RWPE1 (cell line): Measurements from ENCODE around the gene ANKRD27.

Experiments used
- CTCF ChIA-PET: fragments of 350-600 bp; sonication (Branson Sonifier 250); formaldehyde crosslinking; extraction: SDS; loops from one replicate; lab custom pipeline; 2021; lab: Yijun Ruan, JAX
- POLR2A ChIA-PET: fragments of 400-600 bp; formaldehyde crosslinking; extraction: SDS; loops from one replicate; lab custom pipeline; 2020; ENCODE audit warnings: antibody characterized with exemption; ENCODE audit not compliant: low non-redundant PET; lab: Yijun Ruan, JAX
- DNase-seq: peaks from one replicate; pipeline ENCODE4 v3.0.0; 2012; ENCODE audit warnings: low spot score
- H3K27ac ChIP-seq: fragments of 450-650 bp; 2 replicates; pipeline ENCODE4 v1.5.1; 2017
- TF ChIP-seq, protein P1 (sequence below): fragments of 450-650 bp; conservative IDR thresholded peaks from 2 replicates; pipeline ENCODE4 v1.5.1; 2017; ENCODE audit warnings: low read depth, mild to moderate bottlenecking

The ANKRD27 gene

DNA sequence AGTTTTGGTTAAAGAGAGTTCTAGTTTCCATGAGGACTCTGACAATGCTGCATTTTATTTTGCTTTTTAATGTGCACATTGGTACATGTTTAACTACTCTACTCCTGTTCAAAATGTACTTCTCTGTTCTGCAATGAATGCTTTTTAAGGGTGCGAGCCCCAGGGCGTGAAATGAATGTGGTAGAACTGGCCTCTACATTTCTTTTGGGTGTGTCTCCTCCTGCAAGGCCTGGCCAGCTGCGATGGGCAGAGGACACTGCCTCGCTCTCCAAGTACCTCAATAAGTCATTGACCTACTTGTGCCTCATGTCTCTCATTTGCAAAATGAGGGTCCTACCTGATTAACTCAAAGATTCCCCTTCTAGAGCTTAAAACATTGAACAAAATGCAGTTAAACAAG, 7.3 kb upstream of the ANKRD27 start:
- DNase-seq: no peak
- TF ChIP-seq, protein P1, sequence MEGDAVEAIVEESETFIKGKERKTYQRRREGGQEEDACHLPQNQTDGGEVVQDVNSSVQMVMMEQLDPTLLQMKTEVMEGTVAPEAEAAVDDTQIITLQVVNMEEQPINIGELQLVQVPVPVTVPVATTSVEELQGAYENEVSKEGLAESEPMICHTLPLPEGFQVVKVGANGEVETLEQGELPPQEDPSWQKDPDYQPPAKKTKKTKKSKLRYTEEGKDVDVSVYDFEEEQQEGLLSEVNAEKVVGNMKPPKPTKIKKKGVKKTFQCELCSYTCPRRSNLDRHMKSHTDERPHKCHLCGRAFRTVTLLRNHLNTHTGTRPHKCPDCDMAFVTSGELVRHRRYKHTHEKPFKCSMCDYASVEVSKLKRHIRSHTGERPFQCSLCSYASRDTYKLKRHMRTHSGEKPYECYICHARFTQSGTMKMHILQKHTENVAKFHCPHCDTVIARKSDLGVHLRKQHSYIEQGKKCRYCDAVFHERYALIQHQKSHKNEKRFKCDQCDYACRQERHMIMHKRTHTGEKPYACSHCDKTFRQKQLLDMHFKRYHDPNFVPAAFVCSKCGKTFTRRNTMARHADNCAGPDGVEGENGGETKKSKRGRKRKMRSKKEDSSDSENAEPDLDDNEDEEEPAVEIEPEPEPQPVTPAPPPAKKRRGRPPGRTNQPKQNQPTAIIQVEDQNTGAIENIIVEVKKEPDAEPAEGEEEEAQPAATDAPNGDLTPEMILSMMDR: no peak
- POLR2A ChIA-PET: interaction anchor here (0.7 kb wide), 1 partner anchor 102 kb away, joined by 3 read pairs; no protein-coding TSS in a partner anchor
- no peak overlapping the region for H3K27ac ChIP-seq
- CTCF ChIA-PET: interaction anchor here (0.5 kb wide), 1 partner anchor 9 kb away, joined by 3 read pairs; the partner anchor contains the start of gene NUDT19

DNA sequence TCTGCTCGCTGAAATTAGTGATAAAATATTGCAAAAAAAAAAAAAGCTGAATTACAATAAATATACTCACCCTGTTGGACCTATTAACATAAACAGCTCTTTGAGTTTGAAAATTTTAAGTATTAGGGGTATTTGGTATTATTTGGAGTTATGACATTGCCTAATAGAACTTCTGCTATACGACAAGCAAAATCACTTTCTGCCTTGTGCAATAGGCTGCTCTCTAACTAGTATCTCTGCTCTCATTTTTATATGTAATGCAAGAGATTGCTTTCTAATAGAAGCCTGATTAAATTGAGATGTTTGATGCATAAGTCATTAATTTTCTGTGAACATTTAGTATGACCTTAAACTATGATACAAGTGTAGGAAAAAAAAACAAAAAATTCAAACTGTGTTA, 6.0 kb upstream of the ANKRD27 start:
- POLR2A ChIA-PET: interaction anchor here (0.6 kb wide), 1 partner anchor 42 kb away, joined by 3 read pairs; no protein-coding TSS in a partner anchor
- CTCF ChIA-PET: interaction anchor here (0.6 kb wide), 1 partner anchor 144 kb away, joined by 3 read pairs; no protein-coding TSS in a partner anchor
- TF ChIP-seq, protein P1: no peak
- no peak for DNase-seq
- no peak overlapping the region for H3K27ac ChIP-seq

- ChIA-PET POLR2A (interaction anchor here (0.5 kb wide), 1 partner anchor 98 kb away, joined by 7 read pairs; no protein-coding TSS in a partner anchor), CTCF (no interaction called here)
- DNase-seq: no peak
- H3K27ac ChIP-seq: no peak overlapping the region
- TF ChIP-seq, protein P1: no peak
Measured at GRCh38 chr19:32677657-32678056, 2.7 kb upstream of the ANKRD27 start.

GRCh38 chr19:32676895-32677359, 1.9 kb upstream of the ANKRD27 start:
- ChIA-PET CTCF (no interaction called here), POLR2A (interaction anchor here (1.8 kb wide), 1 partner anchor 15 kb away, joined by 9 read pairs; the partner anchor contains the start of gene NUDT19)
- no peak for DNase-seq
- TF ChIP-seq, protein P1: no peak
- H3K27ac ChIP-seq: no peak overlapping the region

DNA sequence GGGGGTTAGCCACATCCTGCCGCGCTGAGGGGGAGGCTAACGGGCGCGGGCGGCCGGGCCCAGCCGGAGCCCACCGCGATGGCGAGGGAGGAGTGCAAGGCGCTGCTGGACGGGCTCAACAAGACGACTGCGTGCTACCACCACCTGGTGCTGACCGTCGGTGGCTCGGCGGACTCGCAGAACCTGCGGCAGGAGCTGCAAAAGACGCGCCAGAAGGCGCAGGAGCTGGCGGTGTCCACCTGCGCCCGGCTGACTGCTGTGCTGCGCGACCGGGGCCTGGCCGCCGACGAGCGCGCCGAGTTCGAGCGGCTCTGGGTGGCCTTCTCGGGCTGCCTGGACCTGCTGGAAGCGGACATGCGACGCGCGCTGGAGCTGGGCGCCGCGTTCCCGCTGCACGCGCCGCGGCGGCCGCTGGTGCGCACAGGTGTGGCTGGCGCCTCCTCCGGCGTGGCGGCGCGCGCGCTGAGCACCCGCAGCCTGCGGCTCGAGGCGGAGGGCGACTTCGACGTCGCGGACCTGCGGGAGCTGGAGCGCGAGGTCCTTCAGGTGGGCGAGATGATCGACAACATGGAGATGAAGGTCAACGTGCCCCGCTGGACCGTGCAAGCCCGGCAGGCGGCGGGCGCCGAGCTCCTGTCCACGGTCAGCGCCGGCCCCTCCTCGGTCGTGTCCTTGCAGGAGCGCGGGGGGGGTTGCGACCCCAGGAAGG, 1.4 kb upstream of the ANKRD27 start:
- ChIA-PET CTCF (interaction anchor here (1.6 kb wide), 1 partner anchor 76 kb away, joined by 8 read pairs; no protein-coding TSS in a partner anchor), POLR2A (interaction anchor here (0.5 to 1.8 kb wide), 2 partner anchors 15 to 43 kb away, joined by 4 to 9 read pairs; partner anchors contain the start of gene NUDT19)
- TF ChIP-seq, protein P1: 0 out of 2 replicates have a peak, but pooled peaks have one; percentile 10
- peak overlapping the region; percentile 84; the same call in 1 of the 2 replicates for H3K27ac ChIP-seq
- DNase-seq: no peak

- TF ChIP-seq, protein P1: no peak
- CTCF ChIA-PET: interaction anchor here (1.6 kb wide), 1 partner anchor 76 kb away, joined by 8 read pairs; no protein-coding TSS in a partner anchor
- POLR2A ChIA-PET: interaction anchor here (0.5 to 1.8 kb wide), 4 partner anchors 12 to 191 kb away, joined by 3 to 10 read pairs (median 7); partner anchors contain the start of gene NUDT19
- DNase-seq: peak; percentile 70
- H3K27ac ChIP-seq: peak within 1 kb of the TSS; percentile 84
Measured at GRCh38 chr19:32675720-32676185, 773 bp upstream of the ANKRD27 start, which contains the start of gene RGS9BP. RGS9BP (plus strand) TSS chr19:32675848; CDS start chr19:32676264, 416 bp downstream.
